ENCODE measurements around the gene ADGRL2. TPM values are rescaled to one million over a fixed set of nuclear protein-coding genes. Genes with fewer than 3 reads are reported as not detected.
"Not testable (repeated sequence)": the region's sequence is repeated elsewhere in the genome, so short reads cannot be mapped to it uniquely, and the experiment has no call there.

The ADGRL2 gene
- total RNA-seq, 1 donor from 2014 or later = 33.3 TPM

- intact Hi-C loops (cut with DNase I); DNase-seq (ENCODE audit: low spot score): not testable (repeated sequence)
These were observed 85.6 kb downstream of the ADGRL2 start for GRCh38 chr1:81886292-81886691.

- DNase-seq (ENCODE audit: low spot score) = no peak
- intact Hi-C loops (cut with DNase I) = no loop called here
These were observed 86.8 kb downstream of the ADGRL2 start for GRCh38 chr1:81887421-81888144.

DNA sequence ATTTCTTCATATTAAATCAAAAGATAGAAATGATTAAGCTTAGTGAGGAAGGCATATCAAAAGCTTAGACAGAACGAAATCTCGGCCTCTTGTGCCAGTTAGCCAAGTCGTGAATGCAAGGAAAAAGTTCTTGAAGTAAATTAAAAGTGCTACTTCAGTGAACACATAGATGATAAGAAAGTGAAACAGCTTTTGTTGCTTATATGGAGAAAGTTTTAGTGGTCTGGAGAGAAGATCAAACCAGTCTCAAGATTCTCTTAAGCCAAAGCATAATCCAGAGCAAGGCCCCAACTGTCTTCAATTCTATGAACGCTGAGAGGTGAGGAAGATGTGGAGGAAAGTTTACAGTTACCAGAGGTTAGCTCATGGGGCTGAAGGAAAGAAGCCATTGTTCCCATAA lies 88.4 kb downstream of the ADGRL2 start:
- no peak for DNase-seq (ENCODE audit: low spot score)
- intact Hi-C loops (cut with DNase I) = no loop called here

- intact Hi-C loops (cut with DNase I) = no loop called here
- no peak for DNase-seq (ENCODE audit: low spot score)
These were observed 94.1 kb downstream of the ADGRL2 start for GRCh38 chr1:81894867-81895266.

GRCh38 chr1:81899214-81899821 lies 98.6 kb downstream of the ADGRL2 start:
- DNase-seq (ENCODE audit: low spot score) = no peak
- intact Hi-C loops (cut with DNase I) = no loop called here

- intact Hi-C loops (cut with DNase I) = no loop called here
- no peak for DNase-seq (ENCODE audit: low spot score)
These were observed 106.8 kb downstream of the ADGRL2 start for GRCh38 chr1:81907575-81907974.

- intact Hi-C loops (cut with DNase I) = loop anchor here (5.0 kb wide), 1 partner anchor 35 kb away; no protein-coding TSS in a partner anchor
- DNase-seq (ENCODE audit: low spot score) = no peak
These were observed 111.6 kb downstream of the ADGRL2 start for GRCh38 chr1:81912383-81912782.

DNA sequence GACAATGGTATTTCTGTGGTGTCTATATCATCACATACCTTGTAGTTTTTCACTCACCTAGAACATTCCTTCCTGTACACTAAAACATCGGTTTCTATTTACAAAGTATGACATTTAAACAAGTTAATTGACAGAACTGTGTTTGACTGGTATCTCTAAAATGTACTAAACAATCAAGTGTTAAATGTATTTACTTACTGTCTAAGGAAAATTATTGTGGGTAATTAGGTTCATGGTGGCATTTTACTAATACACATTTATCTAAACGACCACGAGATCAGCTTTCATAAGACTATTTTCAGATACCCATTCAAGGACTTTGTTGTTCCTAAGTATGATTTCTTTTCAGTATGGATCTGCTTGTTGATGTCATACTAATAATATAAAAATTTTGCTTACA lies 115.2 kb downstream of the ADGRL2 start:
- intact Hi-C loops (cut with DNase I) = no loop called here
- no peak for DNase-seq (ENCODE audit: low spot score)

- intact Hi-C loops (cut with DNase I) = no loop called here
- no peak for DNase-seq (ENCODE audit: low spot score)
These were observed 119.6 kb downstream of the ADGRL2 start for GRCh38 chr1:81920245-81920740.

DNA sequence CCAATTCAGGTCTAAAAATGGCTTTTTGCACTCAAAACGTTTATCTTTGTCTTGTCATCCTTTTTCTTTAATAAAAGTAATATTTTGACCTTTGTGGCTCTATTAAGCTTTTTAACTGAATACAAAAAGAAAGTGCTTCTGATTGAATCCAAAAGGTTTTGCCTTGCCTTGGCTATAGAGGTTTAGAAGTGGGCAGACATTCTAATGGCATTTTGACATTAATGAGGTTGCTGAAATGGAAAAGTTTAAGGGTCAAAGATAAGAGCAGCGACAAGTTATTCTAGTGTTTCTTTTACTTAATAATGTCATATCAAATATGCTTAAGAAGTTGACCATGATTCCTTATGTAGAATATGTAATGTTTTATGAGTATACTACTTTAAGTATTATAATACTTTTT lies 120.2 kb downstream of the ADGRL2 start:
- intact Hi-C loops (cut with DNase I) = no loop called here
- no peak for DNase-seq (ENCODE audit: low spot score)

DNA sequence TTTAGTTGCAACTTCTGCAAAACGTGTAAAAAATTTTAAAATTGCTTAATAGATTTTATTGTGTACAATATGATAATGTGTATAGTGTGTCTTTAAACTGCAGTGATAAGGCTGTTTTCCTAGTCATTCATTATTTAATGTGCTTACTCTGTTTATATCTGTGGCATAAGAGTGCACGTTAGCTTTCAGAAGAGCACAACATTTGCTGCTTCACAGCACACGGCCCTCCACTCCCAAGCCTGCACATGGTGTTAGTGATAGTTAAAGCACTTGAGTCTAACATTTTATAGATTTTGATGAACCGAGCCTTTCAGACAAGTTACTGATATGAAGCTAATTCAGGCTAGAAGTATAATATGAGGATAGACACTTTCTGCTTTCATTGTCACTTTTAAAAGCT lies 120.6 kb downstream of the ADGRL2 start:
- intact Hi-C loops (cut with DNase I) = no loop called here
- no peak for DNase-seq (ENCODE audit: low spot score)

- intact Hi-C loops (cut with DNase I) = no loop called here
These were observed 121.2 kb downstream of the ADGRL2 start for GRCh38 chr1:81921851-81922462.

DNA sequence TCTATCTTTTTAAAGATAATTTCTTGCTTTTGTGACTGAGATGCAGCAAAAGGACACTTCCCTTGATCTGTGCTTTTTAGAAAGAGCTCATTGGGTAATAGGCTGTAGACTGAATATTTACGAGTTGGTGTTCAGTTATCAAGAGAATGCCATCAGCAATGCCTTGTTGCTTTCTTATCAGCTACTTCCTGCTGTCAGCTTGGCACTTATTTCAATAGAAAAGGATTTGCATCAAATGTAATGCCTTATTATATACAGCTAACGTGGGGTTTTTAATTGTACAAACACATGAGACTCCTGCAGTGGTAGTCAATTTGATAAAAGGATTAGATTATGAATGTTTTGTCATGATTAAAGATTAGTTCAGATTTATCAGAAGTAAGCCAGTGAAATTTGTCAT lies 122.2 kb downstream of the ADGRL2 start:
- no peak for DNase-seq (ENCODE audit: low spot score)
- intact Hi-C loops (cut with DNase I) = no loop called here

More at GRCh38 chr1:81921851-81922462, 121.2 kb downstream of the ADGRL2 start:
- no peak for DNase-seq (ENCODE audit: low spot score)

DNA sequence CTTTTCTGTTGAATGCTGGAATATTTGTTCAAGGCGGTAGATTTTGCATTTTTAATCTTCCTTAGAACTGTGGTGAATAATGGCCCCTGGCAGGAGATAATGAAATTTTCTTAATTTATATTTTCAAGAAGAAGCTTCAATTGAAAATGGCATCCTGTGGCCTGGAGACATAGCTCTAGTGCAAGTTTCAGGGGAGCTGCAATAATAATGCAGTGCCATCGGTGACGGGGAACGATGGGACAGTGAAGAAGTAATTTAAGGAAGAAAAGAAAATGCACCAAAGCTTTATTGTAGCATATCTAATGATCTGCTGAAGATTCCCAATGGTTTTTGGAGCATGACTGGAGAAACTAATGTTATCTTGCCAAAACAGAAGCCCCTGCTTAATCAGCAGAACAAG lies 128.4 kb downstream of the ADGRL2 start:
- intact Hi-C loops (cut with DNase I) = no loop called here
- no peak for DNase-seq (ENCODE audit: low spot score)

GRCh38 chr1:81936853-81937252 lies 136.1 kb downstream of the ADGRL2 start:
- intact Hi-C loops (cut with DNase I) = no loop called here
- no peak for DNase-seq (ENCODE audit: low spot score)

- DNase-seq (ENCODE audit: low spot score) = no peak
- intact Hi-C loops (cut with DNase I) = no loop called here
These were observed 137.2 kb downstream of the ADGRL2 start for GRCh38 chr1:81937791-81938450.

- intact Hi-C loops (cut with DNase I) = no loop called here
- DNase-seq (ENCODE audit: low spot score) = no peak
These were observed 147.8 kb downstream of the ADGRL2 start for GRCh38 chr1:81948495-81948894.

GRCh38 chr1:81949421-81949820 lies 148.7 kb downstream of the ADGRL2 start:
- intact Hi-C loops (cut with DNase I) = no loop called here
- no peak for DNase-seq (ENCODE audit: low spot score)

- no peak for DNase-seq (ENCODE audit: low spot score)
- intact Hi-C loops (cut with DNase I) = no loop called here
These were observed 149.3 kb downstream of the ADGRL2 start for GRCh38 chr1:81950037-81950436.

- DNase-seq (ENCODE audit: low spot score) = no peak
- intact Hi-C loops (cut with DNase I) = no loop called here
These were observed 150.0 kb downstream of the ADGRL2 start for GRCh38 chr1:81950591-81951244.

Data from cardiac septum (tissue), 1 donor.